Muscle layer of colon (tissue), 2 donors: ENCODE results near the gene ANKS3.

Experiments used
- H3K27ac ChIP-seq: one replicate; pipeline ENCODE4 v1.7.0; 2013; ENCODE audit warnings: low read depth, mild to moderate bottlenecking, low read length, moderate library complexity
- H3K27me3 ChIP-seq, 2 donors: one replicate each; pipeline ENCODE4 v1.7.0; 2013; ENCODE audit warnings: low read length in 2 of 2, mild to moderate bottlenecking in 2 of 2; ENCODE audit not compliant: insufficient read depth in 2 of 2, control insufficient read depth in 1 of 2
- H3K36me3 ChIP-seq: one replicate; pipeline ENCODE4 v1.7.0; 2013; ENCODE audit warnings: mild to moderate bottlenecking, low read length; ENCODE audit not compliant: insufficient read depth
- H3K4me1 ChIP-seq: one replicate; pipeline ENCODE4 v1.7.0; 2013; ENCODE audit warnings: mild to moderate bottlenecking, low read length; ENCODE audit not compliant: insufficient read depth
- H3K4me3 ChIP-seq, 2 donors: one replicate each; pipeline ENCODE4 v1.7.0; 2013; ENCODE audit warnings: low read length in 2 of 2, low read depth in 1 of 2, mild to moderate bottlenecking in 1 of 2, moderate library complexity in 1 of 2
- H3K9ac ChIP-seq: one replicate; pipeline ENCODE4 v1.7.0; 2013; ENCODE audit warnings: low read length
- H3K9me3 ChIP-seq: one replicate; pipeline ENCODE4 v1.7.0; 2013; ENCODE audit warnings: mild to moderate bottlenecking, low read length
- donor health status: abdominal sarcoma.
- donor health status: Adenocarcinoma of cecum.

Gene ANKS3

GRCh38 chr16:4718466-4718865, 15.6 kb downstream of the ANKS3 start:
- Histone ChIP-seq H3K27me3 (no peaks in the 10 kb centered on the region), H3K9ac (no peak overlapping the region), H3K36me3 (peaks cover 17% of the 10 kb centered on the region), H3K4me1 (no peaks in the 10 kb centered on the region), H3K9me3 (no peaks in the 10 kb centered on the region), H3K27ac (no peak overlapping the region), H3K4me3 (no peak overlapping the region)

GRCh38 chr16:4714996-4715395, 19.1 kb downstream of the ANKS3 start:
- H3K4me3 ChIP-seq: no peak overlapping the region
- peaks cover 18% of the 10 kb centered on the region for H3K36me3 ChIP-seq
- H3K9me3 ChIP-seq: no peaks in the 10 kb centered on the region
- no peak overlapping the region for H3K9ac ChIP-seq
- no peak overlapping the region for H3K27ac ChIP-seq
- no peaks in the 10 kb centered on the region for H3K27me3 ChIP-seq
- no peaks in the 10 kb centered on the region for H3K4me1 ChIP-seq

- H3K27ac ChIP-seq: no peak overlapping the region
- H3K9me3 ChIP-seq: no peaks in the 10 kb centered on the region
- no peak overlapping the region for H3K9ac ChIP-seq
- H3K27me3 ChIP-seq: no peaks in the 10 kb centered on the region
- peaks cover 24% of the 10 kb centered on the region for H3K36me3 ChIP-seq
- H3K4me3 ChIP-seq: no peak overlapping the region
- H3K4me1 ChIP-seq: no peaks in the 10 kb centered on the region
These were observed 20.2 kb downstream of the ANKS3 start for GRCh38 chr16:4713663-4714501.

GRCh38 chr16:4709481-4709880, 24.6 kb downstream of the ANKS3 start:
- Histone ChIP-seq H3K4me1 (no peaks in the 10 kb centered on the region), H3K27me3 (no peaks in the 10 kb centered on the region), H3K36me3 (peaks cover 31% of the 10 kb centered on the region), H3K27ac (no peak overlapping the region), H3K4me3 (no peak overlapping the region), H3K9me3 (no peaks in the 10 kb centered on the region), H3K9ac (no peak overlapping the region)

GRCh38 chr16:4706871-4707270, 27.2 kb downstream of the ANKS3 start:
- no peak overlapping the region for H3K27ac ChIP-seq
- H3K36me3 ChIP-seq: peaks cover 40% of the 10 kb centered on the region
- H3K27me3 ChIP-seq: no peaks in the 10 kb centered on the region
- H3K4me1 ChIP-seq: no peaks in the 10 kb centered on the region
- H3K4me3 ChIP-seq: no peak overlapping the region
- no peak overlapping the region for H3K9ac ChIP-seq
- no peaks in the 10 kb centered on the region for H3K9me3 ChIP-seq

- no peak overlapping the region for H3K9ac ChIP-seq
These were observed 29.2 kb downstream of the ANKS3 start for GRCh38 chr16:4704913-4705312.

GRCh38 chr16:4704491-4704890, 29.6 kb downstream of the ANKS3 start:
- no peak overlapping the region for H3K9ac ChIP-seq
- H3K4me1 ChIP-seq: no peaks in the 10 kb centered on the region
- no peaks in the 10 kb centered on the region for H3K9me3 ChIP-seq
- H3K27me3 ChIP-seq: no peaks in the 10 kb centered on the region
- H3K4me3 ChIP-seq: no peak overlapping the region
- H3K36me3 ChIP-seq: peaks cover 60% of the 10 kb centered on the region
- no peak overlapping the region for H3K27ac ChIP-seq

More at GRCh38 chr16:4704913-4705312, 29.2 kb downstream of the ANKS3 start:
- Histone ChIP-seq H3K36me3 (peaks cover 59% of the 10 kb centered on the region), H3K27ac (no peak overlapping the region), H3K4me1 (no peaks in the 10 kb centered on the region), H3K9me3 (no peaks in the 10 kb centered on the region), H3K4me3 (no peak overlapping the region), H3K27me3 (no peaks in the 10 kb centered on the region)

GRCh38 chr16:4703906-4704305, 30.2 kb downstream of the ANKS3 start:
- H3K9me3 ChIP-seq: no peaks in the 10 kb centered on the region
- no peaks in the 10 kb centered on the region for H3K27me3 ChIP-seq
- H3K36me3 ChIP-seq: peaks cover 63% of the 10 kb centered on the region
- H3K4me3 ChIP-seq: no peak overlapping the region
- H3K4me1 ChIP-seq: no peaks in the 10 kb centered on the region
- no peak overlapping the region for H3K27ac ChIP-seq
- no peak overlapping the region for H3K9ac ChIP-seq

GRCh38 chr16:4702466-4702808, 31.6 kb downstream of the ANKS3 start:
- no peak overlapping the region for H3K4me3 ChIP-seq
- H3K9ac ChIP-seq: no peak overlapping the region
- H3K27me3 ChIP-seq: no peaks in the 10 kb centered on the region
- peaks cover 76% of the 10 kb centered on the region for H3K36me3 ChIP-seq
- no peak overlapping the region for H3K27ac ChIP-seq
- no peaks in the 10 kb centered on the region for H3K4me1 ChIP-seq
- no peaks in the 10 kb centered on the region for H3K9me3 ChIP-seq

GRCh38 chr16:4701791-4702465, 32.1 kb downstream of the ANKS3 start:
- Histone ChIP-seq H3K27ac (no peak overlapping the region), H3K27me3 (no peaks in the 10 kb centered on the region), H3K4me3 (no peak overlapping the region), H3K36me3 (peaks cover 74% of the 10 kb centered on the region), H3K9ac (no peak overlapping the region), H3K4me1 (no peaks in the 10 kb centered on the region), H3K9me3 (no peaks in the 10 kb centered on the region)

GRCh38 chr16:4700997-4701743, 32.9 kb downstream of the ANKS3 start:
- Histone ChIP-seq H3K36me3 (peaks cover 71% of the 10 kb centered on the region), H3K27ac (no peak overlapping the region), H3K9ac (no peak overlapping the region), H3K4me3 (no peak overlapping the region), H3K4me1 (no peaks in the 10 kb centered on the region), H3K27me3 (no peaks in the 10 kb centered on the region), H3K9me3 (no peaks in the 10 kb centered on the region)
